Mesenteric fat pad (tissue), 1 donor: ENCODE measurements around the gene GRIA3. TPM values are rescaled to one million over a fixed set of nuclear protein-coding genes. Genes with fewer than 3 reads are reported as not detected.

Experiments used
- DNase-seq: peaks from one replicate; pipeline ENCODE4 v3.0.0-alpha.2; 2020; ENCODE audit warnings: low spot score
- long read RNA-seq: library from polyadenylated mRNA; unstranded; transcript quantifications from one replicate; pipeline ENCODE4 v2.0.0, GENCODE V29; 2020
- total RNA-seq: library from RNA; stranded (reverse); fragmentation: NEBNext Ultra II Directional; extraction: Animal tissue kit (Norgen Biotek cat#: 25700); gene quantifications from one replicate; pipeline ENCODE4 v1.2.1, GENCODE V29; 2021
- donor health status: DM: yes; HTN: yes; CAD: no.

GRIA3 gene
- total RNA-seq = 0.71 TPM
- long read RNA-seq, partial matches to known transcripts = 1 of 2 reads
- long read RNA-seq, other reads (novel, unspliced or antisense) = 1 of 2 reads

GRCh38 chrX:123184219-123184865 lies at the start of gene GRIA3:
Gene GRIA3 (plus strand): TSS chrX:123184278. CDS start chrX:123184536, 258 bp downstream.
- no peak for DNase-seq

GRCh38 chrX:123138473-123138872 lies 45.6 kb upstream of the GRIA3 start:
- no peak for DNase-seq

GRCh38 chrX:123140454-123140853 lies 43.6 kb upstream of the GRIA3 start:
- no peak for DNase-seq

- no peak for DNase-seq
Observed at GRCh38 chrX:123140904-123141303, 43.2 kb upstream of the GRIA3 start.

GRCh38 chrX:123153846-123154335 lies 30.2 kb upstream of the GRIA3 start:
- no peak for DNase-seq

- no peak for DNase-seq
Observed at GRCh38 chrX:123155327-123155726, 28.8 kb upstream of the GRIA3 start.

- DNase-seq = no peak
Observed at GRCh38 chrX:123157586-123157985, 26.5 kb upstream of the GRIA3 start.

GRCh38 chrX:123159403-123159802 lies 24.7 kb upstream of the GRIA3 start:
- DNase-seq = no peak

- no peak for DNase-seq
Observed at GRCh38 chrX:123167621-123168020, 16.5 kb upstream of the GRIA3 start.

- DNase-seq = no peak
Observed at GRCh38 chrX:123169247-123169901, 14.7 kb upstream of the GRIA3 start.

- no peak for DNase-seq
Observed at GRCh38 chrX:123170546-123170945, 13.5 kb upstream of the GRIA3 start.

- DNase-seq = no peak
Observed at GRCh38 chrX:123171781-123172180, 12.3 kb upstream of the GRIA3 start.

GRCh38 chrX:123172869-123173268 lies 11.2 kb upstream of the GRIA3 start:
- DNase-seq = no peak

- no peak for DNase-seq
Observed at GRCh38 chrX:123173833-123174232, 10.2 kb upstream of the GRIA3 start.

GRCh38 chrX:123175366-123176122 lies 8.5 kb upstream of the GRIA3 start:
- no peak for DNase-seq

- DNase-seq = no peak
Observed at GRCh38 chrX:123181233-123181914, 2.7 kb upstream of the GRIA3 start.

- DNase-seq = no peak
Observed at GRCh38 chrX:123184866-123185276, 793 bp downstream of the GRIA3 start.

GRCh38 chrX:123185721-123186120 lies 1.6 kb downstream of the GRIA3 start:
- no peak for DNase-seq

- no peak for DNase-seq
Observed at GRCh38 chrX:123186801-123187200, 2.7 kb downstream of the GRIA3 start.

- DNase-seq = no peak
Observed at GRCh38 chrX:123188081-123188480, 4.0 kb downstream of the GRIA3 start.

- DNase-seq = no peak
Observed at GRCh38 chrX:123189338-123189737, 5.3 kb downstream of the GRIA3 start.
